Adrenal gland (tissue), 5 donors: ENCODE results near the gene MRPL55.

Source experiments
- CTCF ChIP-seq, 6 experiments: fragments of 450-650 bp in 4 of 6; fragments of 200-600 bp in 2 of 6; sonication (generic) in 1 of 6; IDR thresholded peaks; 1 replicate in 5 of 6; 2 replicates in 1 of 6; pipeline versions ENCODE4 v1.5.1 to v1.8.0; 2016 to 2021; ENCODE audit warnings: antibody characterized with exemption in 6 of 6, mild to moderate bottlenecking in 2 of 6, moderate library complexity in 1 of 6
- POLR2A ChIP-seq, 2 donors: fragments of 450-650 bp; IDR thresholded peaks; one replicate each; pipeline ENCODE4 v1.6.1; 2017; ENCODE audit warnings: antibody characterized with exemption in 2 of 2, mild to moderate bottlenecking in 2 of 2, moderate library complexity in 1 of 2
- donor health status: DM: no; HTN: no; CAD: no.

- TF ChIP-seq CTCF (IDR thresholded peaks at IDR 0.05) (no peak), POLR2A (IDR thresholded peaks at IDR 0.05) (no peak)
Measured at GRCh38 chr1:228079601-228080263, 29.4 kb downstream of the MRPL55 start.
